OCI-LY7 (cell line): Measurements from ENCODE around the gene CCDC85B. TPM values are rescaled to one million over a fixed set of nuclear protein-coding genes. Genes with fewer than 3 reads are reported as not detected.

Source experiments
- BruUV-seq: library from RNA; stranded (reverse); fragments of 400-500 nt; replicated peaks from 2 replicates; lab custom pipeline; 2021; lab: Mats Ljungman, UMichigan
- CTCF ChIA-PET: fragments of 300-600 bp; sonication (Branson Sonifier 250); formaldehyde crosslinking; loops from one replicate; lab custom pipeline; 2022; ENCODE audit warnings: antibody characterized with exemption; ENCODE audit not compliant: unreplicated experiment; lab: Charles Lee
- POLR2A ChIA-PET: fragments of 300-600 bp; sonication (Branson Sonifier 250); formaldehyde crosslinking; loops from one replicate; lab custom pipeline; 2022; ENCODE audit warnings: antibody characterized with exemption; lab: Charles Lee
- DNase-seq: peaks from one replicate; pipeline ENCODE4 v3.0.0-alpha.2; 2015; ENCODE audit warnings: low spot score
- H2AFZ ChIP-seq: fragments of 200-600 bp; sonication (generic), shearing (Covaris generic); 2 replicates; pipeline ENCODE4 v1.6.1; 2014; ENCODE audit warnings: mild to moderate bottlenecking, antibody characterized with exemption, low read length, moderate library complexity
- H3K27ac ChIP-seq: fragments of 200-600 bp; sonication (generic); 2 replicates; pipeline ENCODE4 v1.5.1; 2014; ENCODE audit warnings: mixed run types, low read depth, mild to moderate bottlenecking, moderate library complexity, low read length, inconsistent platforms; ENCODE audit not compliant: poor library complexity, severe bottlenecking
- H3K36me3 ChIP-seq: fragments of 200-600 bp; sonication (generic); 2 replicates; pipeline ENCODE4 v1.6.1; 2014; ENCODE audit warnings: mild to moderate bottlenecking, antibody characterized with exemption, low read length, moderate library complexity, mixed read lengths; ENCODE audit not compliant: insufficient read depth
- H3K4me1 ChIP-seq: fragments of 200-600 bp; sonication (generic); 2 replicates; pipeline ENCODE4 v1.5.1; 2014; ENCODE audit warnings: mild to moderate bottlenecking, low read length; ENCODE audit not compliant: insufficient read depth, poor library complexity, severe bottlenecking
- H3K4me2 ChIP-seq: fragments of 200-600 bp; sonication (generic); 2 replicates; pipeline ENCODE4 v1.6.1; 2014; ENCODE audit warnings: mild to moderate bottlenecking, low read length
- H3K4me3 ChIP-seq: fragments of 200-600 bp; sonication (generic); 2 replicates; pipeline ENCODE4 v1.5.1; 2014; ENCODE audit warnings: mild to moderate bottlenecking, low read depth, low read length; ENCODE audit not compliant: poor library complexity, severe bottlenecking
- H3K79me2 ChIP-seq: fragments of 200-600 bp; sonication (generic); 2 replicates; pipeline ENCODE4 v1.6.1; 2016; ENCODE audit warnings: low read depth, mild to moderate bottlenecking, low read length, moderate library complexity, mixed read lengths; ENCODE audit not compliant: insufficient read depth
- H3K9me2 ChIP-seq: fragments of 200-600 bp; sonication (generic); 2 replicates; pipeline ENCODE4 v1.6.1; 2016; ENCODE audit warnings: mild to moderate bottlenecking, low read length, mixed read lengths; ENCODE audit not compliant: insufficient read depth
- H3K9me3 ChIP-seq: fragments of 200-600 bp; sonication (generic); 2 replicates; pipeline ENCODE4 v1.6.1; 2014; ENCODE audit warnings: mild to moderate bottlenecking, mixed run types, low read length, mixed read lengths
- H4K20me1 ChIP-seq: fragments of 200-600 bp; sonication (generic); 2 replicates; pipeline ENCODE4 v1.6.1; 2014; ENCODE audit warnings: mild to moderate bottlenecking, antibody characterized with exemption, low read length, moderate library complexity, mixed read lengths; ENCODE audit not compliant: insufficient read depth
- EZH2phosphoT487 ChIP-seq: fragments of 200-600 bp; sonication (generic); IDR thresholded peaks from 2 replicates; pipeline ENCODE4 v1.6.1; 2018; ENCODE audit warnings: low read depth, borderline replicate concordance, mild to moderate bottlenecking, mixed run types, antibody characterized with exemption, low read length, moderate library complexity, mixed read lengths
- intact Hi-C: fragments of 100-400 bp; cut with micrococcal nuclease; formaldehyde crosslinking; loops from one replicate; pipeline ENCODE4 v1.10.0; 2022; ENCODE audit not compliant: unreplicated experiment
- total RNA-seq, 2 experiments: library from RNA; depleted of rRNA in 1 of 2; stranded (reverse); fragments of >200 nt in 1 of 2; shearing (Covaris generic) in 1 of 2; gene quantifications; 2 replicates each; pipeline ENCODE4 v1.2.3, GENCODE V29; 2014 to 2022
- TF ChIP-seq, protein P1 (sequence below): fragments of 200-600 bp; sonication (generic); conservative IDR thresholded peaks from 2 replicates; pipeline ENCODE4 v1.5.1; 2014; ENCODE audit warnings: mild to moderate bottlenecking, antibody characterized with exemption, low read length, moderate library complexity, mixed read lengths

Gene CCDC85B
- total RNA-seq, 2 experiments from 2014 or later: 64.1 to 76.7 TPM

DNA sequence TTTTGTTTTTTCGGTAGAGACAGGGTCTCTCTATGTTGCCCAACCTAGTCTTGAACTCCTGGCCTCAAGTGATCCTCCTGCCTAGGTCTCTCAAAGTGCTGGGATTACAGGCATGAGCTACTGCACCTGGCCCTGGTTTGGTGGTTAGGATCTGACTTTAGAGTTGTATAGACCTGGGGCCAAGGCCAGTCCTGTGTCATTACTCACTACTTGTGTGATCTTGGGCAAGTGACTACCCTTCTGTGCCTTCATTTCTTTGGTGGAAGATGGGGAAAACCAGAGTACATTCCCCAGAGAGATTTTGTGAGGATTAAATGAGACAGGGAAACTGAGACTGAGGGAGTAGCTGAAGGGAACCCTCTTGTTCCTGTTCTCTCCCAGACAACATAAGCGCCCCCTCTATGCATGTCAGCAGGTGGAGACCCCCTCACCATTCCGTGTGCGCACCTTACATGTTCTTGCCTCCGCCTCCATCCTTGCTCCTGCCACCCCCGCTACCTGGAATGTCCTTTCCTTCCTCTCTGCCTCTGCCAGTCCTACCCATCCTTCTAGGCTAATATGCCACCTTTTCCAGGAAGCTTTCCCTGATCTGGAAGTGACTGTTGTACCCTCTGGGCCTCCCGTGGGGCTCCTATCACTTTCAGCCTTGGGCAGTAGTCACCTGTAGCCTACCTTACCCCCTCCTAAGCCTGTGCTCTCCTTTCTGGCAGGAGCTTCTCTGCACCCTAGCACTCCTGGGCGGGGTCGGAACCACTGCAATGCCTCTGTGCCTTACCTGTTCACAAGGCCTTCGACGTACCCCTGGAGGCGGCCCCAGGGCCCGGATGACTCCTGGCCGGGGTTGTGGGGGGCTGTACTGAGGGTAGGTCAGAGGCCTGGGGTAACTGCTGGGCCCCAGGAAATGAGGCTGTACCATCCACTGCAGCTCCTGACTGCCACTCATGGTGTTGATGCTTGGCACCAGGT, 5.8 kb downstream of the CCDC85B start:
- intact Hi-C loops: no loop called here
- Histone ChIP-seq H2AFZ (no peak overlapping the region), H3K9me2 (no peaks in the 10 kb centered on the region), H3K36me3 (peaks cover 3% of the 10 kb centered on the region; the same call in 1 of the 2 replicates), H3K4me3 (no peak overlapping the region), H3K79me2 (peaks cover 18% of the 10 kb centered on the region), H4K20me1 (peaks cover 5% of the 10 kb centered on the region; the same call in 1 of the 2 replicates), H3K27ac (no peak overlapping the region), H3K4me2 (no peak overlapping the region), H3K4me1 (peaks cover 44% of the 10 kb centered on the region), H3K9me3 (no peaks in the 10 kb centered on the region)
- TF ChIP-seq, protein P1, sequence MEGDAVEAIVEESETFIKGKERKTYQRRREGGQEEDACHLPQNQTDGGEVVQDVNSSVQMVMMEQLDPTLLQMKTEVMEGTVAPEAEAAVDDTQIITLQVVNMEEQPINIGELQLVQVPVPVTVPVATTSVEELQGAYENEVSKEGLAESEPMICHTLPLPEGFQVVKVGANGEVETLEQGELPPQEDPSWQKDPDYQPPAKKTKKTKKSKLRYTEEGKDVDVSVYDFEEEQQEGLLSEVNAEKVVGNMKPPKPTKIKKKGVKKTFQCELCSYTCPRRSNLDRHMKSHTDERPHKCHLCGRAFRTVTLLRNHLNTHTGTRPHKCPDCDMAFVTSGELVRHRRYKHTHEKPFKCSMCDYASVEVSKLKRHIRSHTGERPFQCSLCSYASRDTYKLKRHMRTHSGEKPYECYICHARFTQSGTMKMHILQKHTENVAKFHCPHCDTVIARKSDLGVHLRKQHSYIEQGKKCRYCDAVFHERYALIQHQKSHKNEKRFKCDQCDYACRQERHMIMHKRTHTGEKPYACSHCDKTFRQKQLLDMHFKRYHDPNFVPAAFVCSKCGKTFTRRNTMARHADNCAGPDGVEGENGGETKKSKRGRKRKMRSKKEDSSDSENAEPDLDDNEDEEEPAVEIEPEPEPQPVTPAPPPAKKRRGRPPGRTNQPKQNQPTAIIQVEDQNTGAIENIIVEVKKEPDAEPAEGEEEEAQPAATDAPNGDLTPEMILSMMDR: no peak
- no peak for TF ChIP-seq EZH2phosphoT487
- POLR2A ChIA-PET: interaction anchor here (0.6 kb wide), 1 partner anchor 200 kb away, joined by 3 read pairs; no protein-coding TSS in a partner anchor
- DNase-seq: no peak
- CTCF ChIA-PET: no interaction called here
- BruUV-seq: no TSS peak

DNA sequence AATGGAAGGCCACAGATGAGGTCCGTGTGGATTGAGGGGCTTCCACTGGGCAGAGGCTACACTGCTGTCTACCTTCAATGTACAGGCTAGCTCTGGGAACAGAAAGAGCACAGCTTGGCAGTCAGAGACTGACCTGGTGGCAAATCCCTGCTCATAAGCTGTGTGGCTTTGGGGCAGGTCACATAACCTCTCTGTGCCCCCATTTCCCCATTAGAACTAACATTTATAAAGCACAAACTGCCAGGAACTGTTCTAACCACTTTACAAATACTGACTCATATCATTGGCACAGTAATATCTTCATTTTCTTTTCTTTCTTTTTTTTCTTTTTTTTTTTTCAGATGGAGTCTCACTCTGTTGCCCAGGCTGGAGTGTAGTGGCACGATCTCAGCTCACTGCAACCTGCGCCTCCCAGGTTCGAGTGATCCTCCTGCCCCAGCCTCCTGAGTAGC, 6.6 kb downstream of the CCDC85B start:
- H3K79me2 ChIP-seq: peaks cover 11% of the 10 kb centered on the region
- peaks cover 5% of the 10 kb centered on the region; the same call in 1 of the 2 replicates for H4K20me1 ChIP-seq
- ChIA-PET CTCF (no interaction called here), POLR2A (interaction anchor here (0.6 kb wide), 1 partner anchor 199 kb away, joined by 3 read pairs; no protein-coding TSS in a partner anchor)
- no peak for TF ChIP-seq EZH2phosphoT487
- TF ChIP-seq, protein P1: no peak
- DNase-seq: no peak
- H3K4me1 ChIP-seq: peaks cover 43% of the 10 kb centered on the region
- no peaks in the 10 kb centered on the region for H3K9me3 ChIP-seq
- BruUV-seq: no TSS peak
- no peak overlapping the region for H2AFZ ChIP-seq
- no peak overlapping the region for H3K4me3 ChIP-seq
- H3K36me3 ChIP-seq: no peaks in the 10 kb centered on the region
- H3K27ac ChIP-seq: no peak overlapping the region
- intact Hi-C loops: no loop called here
- H3K4me2 ChIP-seq: no peak overlapping the region
- no peaks in the 10 kb centered on the region for H3K9me2 ChIP-seq
